NCI-H748 treated with DMSO at 0.1 percent for 48 hours (cell line): ENCODE data around the gene MYO5C.
"Not testable (repeated sequence)": the region's sequence is repeated elsewhere in the genome, so short reads cannot be mapped to it uniquely, and the experiment has no call there.

Experiments used
- DNase-seq: peaks from one replicate; lab custom pipeline; 2025; lab: John Stamatoyannopoulos, UW

The MYO5C gene

DNA sequence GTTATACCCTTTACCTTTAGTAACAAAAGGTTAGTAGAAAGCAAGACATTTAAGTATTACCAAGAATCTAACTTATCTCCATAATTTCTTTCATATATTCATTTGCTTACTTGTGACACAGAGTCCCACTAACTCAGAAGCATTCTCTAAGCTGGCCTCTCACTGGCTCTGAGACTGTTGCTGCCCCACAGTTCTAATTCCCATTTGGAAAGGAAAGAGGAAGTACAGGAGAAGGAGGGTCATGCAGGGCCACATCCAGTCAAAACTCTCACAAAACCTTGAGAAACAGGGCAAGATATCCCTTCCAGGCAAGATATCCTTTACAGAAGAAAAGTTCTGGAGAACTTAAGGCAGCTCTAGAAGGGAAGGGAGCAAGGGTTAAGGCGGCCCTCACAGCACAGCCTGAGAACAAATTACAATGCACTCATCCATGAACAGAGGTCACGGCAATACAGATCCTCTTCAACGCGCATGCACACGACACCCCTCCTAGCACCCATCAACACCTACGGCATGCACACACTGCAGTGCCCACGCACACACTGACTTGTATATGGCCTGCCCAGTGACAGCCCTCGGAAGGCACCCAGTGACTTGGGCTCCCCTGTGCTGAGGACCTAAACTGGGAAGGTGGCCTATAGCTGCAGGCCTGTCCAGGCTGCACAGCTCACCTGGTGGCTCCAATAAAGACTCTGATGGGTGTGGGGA, 13.0 kb upstream of the MYO5C start:
- DNase-seq, result no peak

GRCh38 chr15:52307847-52308246, 12.2 kb upstream of the MYO5C start:
- no peak for DNase-seq

GRCh38 chr15:52306270-52306669, 10.7 kb upstream of the MYO5C start:
- DNase-seq, result no peak

GRCh38 chr15:52303093-52303772, 7.6 kb upstream of the MYO5C start:
- DNase-seq, result no peak

GRCh38 chr15:52301265-52301847, 5.8 kb upstream of the MYO5C start:
- no peak for DNase-seq

- no peak for DNase-seq
Observed at GRCh38 chr15:52294881-52295420, 653 bp downstream of the MYO5C start.

DNA sequence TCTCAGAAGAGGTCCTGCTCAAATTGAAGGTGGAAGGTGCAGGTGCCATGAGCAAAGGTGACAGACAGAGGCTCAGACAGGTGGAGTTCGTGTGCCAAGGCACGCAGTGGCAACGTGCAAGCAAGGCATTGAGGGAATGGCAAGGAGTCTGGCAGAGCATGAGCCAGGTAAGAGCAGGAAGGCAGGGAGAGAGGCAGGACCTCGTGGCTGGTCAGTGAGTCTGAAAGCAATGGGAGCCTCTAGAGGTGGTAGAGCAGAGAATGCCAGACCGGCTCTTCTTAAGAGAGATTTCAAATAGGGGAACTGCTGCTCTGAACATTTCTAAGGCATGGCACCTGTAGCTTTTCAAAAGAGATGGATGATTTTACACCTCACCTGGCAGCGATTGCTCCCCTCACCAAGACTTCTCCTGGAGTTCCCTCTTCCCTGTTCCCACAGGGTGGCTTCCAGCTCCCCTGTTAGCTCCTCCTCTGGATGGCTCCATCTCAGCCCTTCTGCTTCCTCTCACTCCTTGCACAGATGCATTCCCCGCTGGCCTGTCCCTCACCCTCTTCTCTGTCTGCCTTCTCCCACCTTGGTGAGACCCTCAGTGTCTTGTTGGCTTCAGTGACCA, 2.7 kb downstream of the MYO5C start:
- no peak for DNase-seq

DNA sequence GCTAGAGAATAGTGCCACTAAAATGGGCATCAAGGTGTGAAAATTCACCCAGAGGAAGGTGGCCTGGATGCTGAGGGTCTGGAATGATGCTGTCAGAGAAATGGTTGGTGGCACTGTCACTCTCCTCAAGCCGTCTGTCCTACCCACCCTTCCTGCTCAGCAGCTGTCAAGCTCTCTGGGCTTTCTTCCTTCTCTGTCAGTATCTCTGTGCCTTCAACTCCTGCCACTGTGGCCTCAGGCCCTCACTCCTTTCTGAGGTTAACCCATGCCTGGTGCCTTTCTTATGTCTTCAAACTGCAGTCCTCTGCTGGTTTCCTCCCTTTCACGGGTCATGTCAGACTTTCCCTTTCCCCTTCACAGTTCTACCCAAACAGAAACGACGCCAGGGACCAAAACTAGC, 4.4 kb downstream of the MYO5C start:
- no peak for DNase-seq

GRCh38 chr15:52290800-52291199, 4.8 kb downstream of the MYO5C start:
- DNase-seq, result no peak

DNA sequence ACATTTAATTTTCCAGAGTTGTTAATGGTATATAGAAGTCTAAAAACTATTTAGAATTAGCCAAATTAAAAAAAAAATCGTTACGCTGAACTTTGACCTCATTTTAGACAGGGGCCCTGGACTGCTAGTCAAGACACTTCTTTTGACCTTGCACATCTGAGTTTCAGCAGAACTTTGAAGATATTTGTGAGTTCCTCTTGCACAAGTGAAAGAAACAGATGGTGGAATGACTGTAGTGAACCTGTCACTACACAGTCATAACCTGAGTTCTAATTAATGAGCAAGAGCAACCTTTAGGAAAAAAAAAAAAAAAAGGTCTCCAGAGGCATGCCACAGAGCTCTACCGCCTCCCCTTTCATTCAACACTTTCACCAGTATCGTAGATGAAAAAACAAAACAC, 5.3 kb downstream of the MYO5C start:
- no peak for DNase-seq

DNA sequence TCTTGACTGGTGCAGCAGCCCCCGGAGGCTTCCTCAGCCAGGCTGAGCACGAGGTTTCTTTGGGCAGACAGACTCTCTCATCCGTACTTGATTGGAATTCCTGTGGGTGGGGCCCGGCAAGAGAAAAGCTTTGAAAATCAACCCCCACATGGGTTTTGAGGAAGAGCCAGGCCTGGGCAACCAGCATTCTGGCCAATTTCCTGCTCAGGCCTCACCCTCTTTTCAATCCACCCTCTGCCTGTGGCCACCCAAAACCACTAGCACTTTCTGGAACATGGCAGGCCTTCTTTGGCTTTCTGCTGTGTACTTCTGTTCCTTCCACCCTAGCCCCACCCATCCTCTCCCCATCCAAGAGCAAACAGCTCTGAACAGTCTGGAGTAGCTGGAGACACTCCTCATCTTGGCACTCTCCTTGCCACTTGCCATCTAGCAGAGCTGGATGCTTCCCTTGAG, 5.9 kb downstream of the MYO5C start:
- no peak for DNase-seq

- no peak for DNase-seq
Observed at GRCh38 chr15:52288986-52289385, 6.6 kb downstream of the MYO5C start.

DNA sequence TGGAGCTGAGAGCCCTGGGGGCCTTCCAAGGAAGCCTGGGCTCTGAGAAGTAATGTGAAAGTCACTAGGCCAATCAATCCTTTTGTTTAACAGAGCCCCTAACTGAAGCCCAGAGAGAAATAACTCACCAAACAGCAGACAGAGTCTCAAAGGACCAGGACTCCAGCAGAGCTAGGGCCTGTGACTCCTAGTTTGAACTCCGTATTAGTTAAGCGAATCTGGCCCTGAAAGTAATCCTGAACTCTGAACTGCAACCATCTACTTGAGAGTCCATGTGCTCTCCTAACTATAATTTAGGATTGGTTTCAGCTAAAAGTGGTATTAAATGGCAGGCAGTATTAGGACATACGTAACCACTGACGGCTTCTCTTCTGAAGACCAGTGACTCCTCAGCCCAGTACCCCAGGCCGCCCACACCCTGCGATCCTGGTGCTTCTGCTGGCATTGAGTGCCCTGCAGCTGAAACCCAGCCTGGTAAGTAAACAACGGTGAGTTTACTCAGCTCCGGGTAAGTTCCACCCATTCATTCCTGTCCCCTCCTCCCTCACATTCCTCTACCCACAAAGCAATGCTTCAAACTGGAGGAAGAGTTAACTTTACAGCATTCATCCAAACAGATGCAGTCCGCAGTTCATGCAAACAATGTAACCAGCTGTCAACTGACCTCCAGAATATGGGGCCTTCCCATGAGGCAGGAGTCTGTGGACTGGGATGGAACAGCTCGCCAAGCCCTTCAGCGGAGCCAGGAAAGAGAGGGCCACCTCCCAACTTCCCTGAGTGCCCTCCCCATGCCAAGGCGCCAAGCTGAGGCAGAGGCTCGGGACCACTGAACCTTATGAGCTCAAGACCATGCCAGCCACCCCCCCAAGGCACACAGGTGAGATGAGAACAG, 7.3 kb downstream of the MYO5C start:
- DNase-seq, result no peak

DNA sequence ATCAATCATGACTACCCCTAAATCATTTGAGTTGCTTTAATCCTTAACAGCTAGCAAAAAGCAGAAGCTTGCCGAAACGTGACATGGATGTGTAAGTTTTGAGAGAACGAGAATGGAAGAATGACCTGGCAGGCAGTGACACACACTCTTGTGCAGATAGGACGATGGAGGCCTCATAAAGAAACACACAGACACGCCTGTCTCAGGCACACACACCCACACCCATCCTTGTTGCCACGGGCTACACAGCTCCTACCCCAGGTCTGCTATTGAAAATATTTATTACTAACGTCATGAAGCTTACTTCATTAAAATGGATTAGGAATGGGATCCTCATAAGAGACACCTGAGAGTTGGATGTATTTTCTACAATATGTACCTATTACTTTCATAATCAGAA, 8.5 kb downstream of the MYO5C start:
- no peak for DNase-seq

DNA sequence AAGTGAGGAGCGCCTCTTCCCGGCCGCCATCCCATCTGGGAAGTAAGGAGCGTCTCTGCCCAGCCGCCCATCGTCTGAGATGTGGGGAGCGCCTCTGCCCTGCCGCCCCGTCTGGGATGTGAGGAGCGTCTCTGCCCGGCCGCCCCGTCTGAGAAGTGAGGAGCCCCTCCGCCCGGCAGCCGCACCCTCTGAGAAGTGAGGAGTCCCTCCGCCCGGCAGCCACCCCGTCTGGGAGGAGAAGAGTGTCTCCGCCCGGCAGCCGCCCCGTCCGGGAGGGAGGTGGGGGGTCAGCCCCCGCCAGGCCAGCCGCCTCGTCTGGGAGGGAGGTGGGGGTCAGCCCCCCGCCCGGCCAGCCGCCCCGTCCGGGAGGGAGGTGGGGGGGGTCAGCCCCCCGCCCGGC, 9.7 kb downstream of the MYO5C start:
- DNase-seq, result not testable (repeated sequence)

- no peak for DNase-seq
Observed at GRCh38 chr15:52284164-52284563, 11.4 kb downstream of the MYO5C start.

DNA sequence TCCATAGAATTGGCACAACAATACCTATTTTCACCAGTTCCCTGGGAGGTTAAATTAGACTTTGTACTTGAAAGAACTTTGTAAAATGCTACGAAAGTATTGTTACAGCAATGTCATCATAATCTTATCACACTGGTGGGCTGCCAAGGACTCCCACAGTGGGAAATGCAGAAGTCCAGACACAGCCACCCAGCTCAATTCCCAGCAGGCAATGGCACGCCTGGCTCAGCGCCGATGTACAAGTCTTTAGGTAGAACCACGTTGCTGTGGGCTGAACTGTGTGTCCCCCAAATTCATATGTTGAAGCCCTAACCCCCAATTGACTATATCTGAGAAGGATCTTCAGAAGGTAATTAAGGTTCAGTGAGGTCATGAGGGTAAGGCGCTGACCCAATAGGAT, 12.3 kb downstream of the MYO5C start:
- DNase-seq, result no peak

DNA sequence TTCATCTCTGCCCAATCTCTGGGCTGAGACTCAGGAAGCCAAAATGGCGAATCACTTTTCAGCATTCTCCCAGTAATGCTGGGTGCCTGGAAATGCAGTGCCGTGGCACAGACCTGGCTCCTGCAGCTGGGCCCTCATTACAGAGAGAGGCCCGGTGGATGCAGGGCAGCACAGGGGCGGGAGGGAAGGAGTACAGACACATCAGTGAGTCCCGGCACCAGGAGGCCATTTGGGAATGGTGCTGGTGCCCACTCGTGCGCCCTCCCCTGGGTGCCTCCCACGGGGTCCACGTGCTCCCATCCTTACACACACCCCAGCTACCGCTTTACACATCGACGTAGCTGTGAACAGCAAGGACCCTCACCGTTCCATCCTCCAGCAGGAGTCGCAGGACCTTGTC, 13.2 kb downstream of the MYO5C start:
- no peak for DNase-seq

- no peak for DNase-seq
Observed at GRCh38 chr15:52281085-52282035, 14.2 kb downstream of the MYO5C start.

- DNase-seq, result no peak
Observed at GRCh38 chr15:52280326-52281084, 15.1 kb downstream of the MYO5C start.
